WTC11 (cell line): ENCODE data around the gene KRTAP12-4.
"Not testable (repeated sequence)": the region's sequence is repeated elsewhere in the genome, so short reads cannot be mapped to it uniquely, and the experiment has no call there.

Source experiments
- CBFB ChIP-seq: sonication (generic); formaldehyde crosslinking; IDR thresholded peaks from 2 replicates; pipeline ENCODE4 v1.8.1; 2022; ENCODE audit warnings: mild to moderate bottlenecking, low read depth, missing genetic modification reagents
- ESRRA ChIP-seq: sonication (generic); formaldehyde crosslinking; IDR thresholded peaks from 2 replicates; pipeline ENCODE4 v1.8.1; 2022; ENCODE audit warnings: mild to moderate bottlenecking, missing genetic modification reagents, borderline replicate concordance
- FOXJ3 ChIP-seq: sonication (generic); formaldehyde crosslinking; IDR thresholded peaks from 2 replicates; pipeline ENCODE4 v1.9.0; 2021; ENCODE audit warnings: missing genetic modification reagents, mild to moderate bottlenecking, borderline replicate concordance
- SMAD3 ChIP-seq: sonication (generic); formaldehyde crosslinking; IDR thresholded peaks from 2 replicates; pipeline ENCODE4 v1.8.0; 2022; ENCODE audit warnings: missing genetic modification reagents, mild to moderate bottlenecking, borderline replicate concordance
- TF ChIP-seq, protein P1 (sequence below): fragments of 200-600 bp; IDR thresholded peaks from 2 replicates; pipeline ENCODE4 v1.8.0; 2022; ENCODE audit warnings: antibody characterized with exemption
- TF ChIP-seq, protein P2 (sequence below): sonication (generic); formaldehyde crosslinking; conservative IDR thresholded peaks from 2 replicates; pipeline ENCODE4 v1.8.1; 2023; ENCODE audit warnings: mild to moderate bottlenecking, low read depth, missing genetic modification reagents, moderate library complexity
- TF ChIP-seq, protein P3 (sequence below): sonication (generic); formaldehyde crosslinking; IDR thresholded peaks from 2 replicates; pipeline ENCODE4 v1.8.1; 2022; ENCODE audit warnings: low read depth, mild to moderate bottlenecking, moderate library complexity, missing genetic modification reagents, borderline replicate concordance
- TF ChIP-seq, protein P4 (sequence below): sonication (generic); formaldehyde crosslinking; IDR thresholded peaks from 2 replicates; pipeline ENCODE4 v1.8.1; 2023; ENCODE audit warnings: mild to moderate bottlenecking, missing genetic modification reagents, moderate library complexity

DNA sequence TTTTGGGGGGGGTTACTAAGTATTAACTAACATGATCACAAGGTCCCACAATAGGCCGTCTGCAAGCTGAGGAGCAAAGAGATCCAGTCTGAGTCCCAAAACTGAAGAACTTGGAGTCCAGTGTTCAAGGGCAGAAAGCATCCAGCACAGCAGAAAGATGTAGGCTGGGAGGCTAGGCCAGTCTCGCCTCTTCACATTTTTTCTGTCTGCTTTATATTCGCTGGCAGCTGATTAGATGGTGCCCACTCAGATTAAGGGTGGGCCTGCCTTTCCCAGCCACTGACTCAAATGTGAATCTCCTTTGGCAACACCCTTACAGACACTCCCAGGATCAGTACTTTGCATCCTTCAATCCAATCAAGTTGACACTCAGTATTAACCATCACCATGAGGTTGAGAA is 35.3 kb upstream of the KRTAP12-4 start:
- not testable (repeated sequence) for TF ChIP-seq SMAD3 (CRISPR knock-in tag); ESRRA (CRISPR knock-in tag); CBFB (CRISPR knock-in tag); FOXJ3
- TF ChIP-seq, protein P1, sequence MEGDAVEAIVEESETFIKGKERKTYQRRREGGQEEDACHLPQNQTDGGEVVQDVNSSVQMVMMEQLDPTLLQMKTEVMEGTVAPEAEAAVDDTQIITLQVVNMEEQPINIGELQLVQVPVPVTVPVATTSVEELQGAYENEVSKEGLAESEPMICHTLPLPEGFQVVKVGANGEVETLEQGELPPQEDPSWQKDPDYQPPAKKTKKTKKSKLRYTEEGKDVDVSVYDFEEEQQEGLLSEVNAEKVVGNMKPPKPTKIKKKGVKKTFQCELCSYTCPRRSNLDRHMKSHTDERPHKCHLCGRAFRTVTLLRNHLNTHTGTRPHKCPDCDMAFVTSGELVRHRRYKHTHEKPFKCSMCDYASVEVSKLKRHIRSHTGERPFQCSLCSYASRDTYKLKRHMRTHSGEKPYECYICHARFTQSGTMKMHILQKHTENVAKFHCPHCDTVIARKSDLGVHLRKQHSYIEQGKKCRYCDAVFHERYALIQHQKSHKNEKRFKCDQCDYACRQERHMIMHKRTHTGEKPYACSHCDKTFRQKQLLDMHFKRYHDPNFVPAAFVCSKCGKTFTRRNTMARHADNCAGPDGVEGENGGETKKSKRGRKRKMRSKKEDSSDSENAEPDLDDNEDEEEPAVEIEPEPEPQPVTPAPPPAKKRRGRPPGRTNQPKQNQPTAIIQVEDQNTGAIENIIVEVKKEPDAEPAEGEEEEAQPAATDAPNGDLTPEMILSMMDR, result not testable (repeated sequence)
- TF ChIP-seq, protein P2, sequence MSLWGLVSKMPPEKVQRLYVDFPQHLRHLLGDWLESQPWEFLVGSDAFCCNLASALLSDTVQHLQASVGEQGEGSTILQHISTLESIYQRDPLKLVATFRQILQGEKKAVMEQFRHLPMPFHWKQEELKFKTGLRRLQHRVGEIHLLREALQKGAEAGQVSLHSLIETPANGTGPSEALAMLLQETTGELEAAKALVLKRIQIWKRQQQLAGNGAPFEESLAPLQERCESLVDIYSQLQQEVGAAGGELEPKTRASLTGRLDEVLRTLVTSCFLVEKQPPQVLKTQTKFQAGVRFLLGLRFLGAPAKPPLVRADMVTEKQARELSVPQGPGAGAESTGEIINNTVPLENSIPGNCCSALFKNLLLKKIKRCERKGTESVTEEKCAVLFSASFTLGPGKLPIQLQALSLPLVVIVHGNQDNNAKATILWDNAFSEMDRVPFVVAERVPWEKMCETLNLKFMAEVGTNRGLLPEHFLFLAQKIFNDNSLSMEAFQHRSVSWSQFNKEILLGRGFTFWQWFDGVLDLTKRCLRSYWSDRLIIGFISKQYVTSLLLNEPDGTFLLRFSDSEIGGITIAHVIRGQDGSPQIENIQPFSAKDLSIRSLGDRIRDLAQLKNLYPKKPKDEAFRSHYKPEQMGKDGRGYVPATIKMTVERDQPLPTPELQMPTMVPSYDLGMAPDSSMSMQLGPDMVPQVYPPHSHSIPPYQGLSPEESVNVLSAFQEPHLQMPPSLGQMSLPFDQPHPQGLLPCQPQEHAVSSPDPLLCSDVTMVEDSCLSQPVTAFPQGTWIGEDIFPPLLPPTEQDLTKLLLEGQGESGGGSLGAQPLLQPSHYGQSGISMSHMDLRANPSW (CRISPR knock-in tag), result not testable (repeated sequence)
- TF ChIP-seq, protein P3, sequence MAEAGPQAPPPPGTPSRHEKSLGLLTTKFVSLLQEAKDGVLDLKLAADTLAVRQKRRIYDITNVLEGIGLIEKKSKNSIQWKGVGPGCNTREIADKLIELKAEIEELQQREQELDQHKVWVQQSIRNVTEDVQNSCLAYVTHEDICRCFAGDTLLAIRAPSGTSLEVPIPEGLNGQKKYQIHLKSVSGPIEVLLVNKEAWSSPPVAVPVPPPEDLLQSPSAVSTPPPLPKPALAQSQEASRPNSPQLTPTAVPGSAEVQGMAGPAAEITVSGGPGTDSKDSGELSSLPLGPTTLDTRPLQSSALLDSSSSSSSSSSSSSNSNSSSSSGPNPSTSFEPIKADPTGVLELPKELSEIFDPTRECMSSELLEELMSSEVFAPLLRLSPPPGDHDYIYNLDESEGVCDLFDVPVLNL (CRISPR knock-in tag), result not testable (repeated sequence)
- TF ChIP-seq, protein P4, sequence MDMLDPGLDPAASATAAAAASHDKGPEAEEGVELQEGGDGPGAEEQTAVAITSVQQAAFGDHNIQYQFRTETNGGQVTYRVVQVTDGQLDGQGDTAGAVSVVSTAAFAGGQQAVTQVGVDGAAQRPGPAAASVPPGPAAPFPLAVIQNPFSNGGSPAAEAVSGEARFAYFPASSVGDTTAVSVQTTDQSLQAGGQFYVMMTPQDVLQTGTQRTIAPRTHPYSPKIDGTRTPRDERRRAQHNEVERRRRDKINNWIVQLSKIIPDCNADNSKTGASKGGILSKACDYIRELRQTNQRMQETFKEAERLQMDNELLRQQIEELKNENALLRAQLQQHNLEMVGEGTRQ (CRISPR knock-in tag), result not testable (repeated sequence)
